ENCODE measurements around the gene NSMF. TPM values are rescaled to one million over a fixed set of nuclear protein-coding genes. Genes with fewer than 3 reads are reported as not detected.

The NSMF gene
- total RNA-seq, 1 donor from 2014 or later, result 13.2 TPM

DNA sequence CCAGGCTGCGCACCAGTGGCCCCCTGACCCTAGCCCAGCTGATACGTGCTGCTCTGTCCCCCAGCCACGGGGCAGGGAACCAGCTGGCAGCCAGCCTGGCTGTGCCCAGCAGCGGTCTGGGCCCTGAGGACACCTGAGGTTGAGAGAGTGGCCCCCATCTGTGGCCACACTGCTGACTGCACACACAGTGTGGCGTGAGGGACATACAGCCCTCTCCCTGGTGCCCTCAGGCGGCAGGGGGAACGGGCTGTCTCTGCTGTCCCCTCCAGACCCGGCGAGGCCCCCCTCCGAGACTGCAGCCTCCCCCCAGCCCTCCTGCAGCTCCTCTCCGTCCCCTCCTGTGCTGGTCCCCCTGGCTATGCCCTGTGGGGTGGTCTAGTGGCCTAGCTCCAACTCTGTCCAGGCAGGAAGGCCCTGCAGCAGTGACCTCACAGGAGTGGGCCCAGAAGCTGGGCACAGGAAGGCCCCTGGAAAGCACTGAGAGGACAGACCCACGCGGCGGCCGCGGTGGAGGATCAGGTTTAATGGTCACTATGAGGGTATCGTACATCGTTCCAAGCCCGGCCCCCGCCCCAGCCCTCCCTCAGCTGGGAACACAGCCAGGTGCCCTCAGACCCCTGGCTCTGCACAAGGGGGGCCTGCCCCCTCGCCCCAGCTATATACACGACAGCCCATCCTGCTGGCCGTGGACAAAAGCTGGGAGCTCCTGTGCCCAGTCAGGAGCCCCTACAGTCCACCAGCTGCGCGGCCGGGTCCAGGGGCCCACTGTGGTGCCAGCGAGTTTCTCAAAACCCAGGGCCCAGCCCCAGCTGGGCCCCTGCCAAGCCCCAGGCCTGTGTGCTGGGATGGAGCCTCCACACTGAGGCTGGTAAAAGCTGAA, 11.2 kb downstream of the NSMF start:
- DNase-seq (ENCODE audit: low read depth in 2 of 2), result no peak

DNA sequence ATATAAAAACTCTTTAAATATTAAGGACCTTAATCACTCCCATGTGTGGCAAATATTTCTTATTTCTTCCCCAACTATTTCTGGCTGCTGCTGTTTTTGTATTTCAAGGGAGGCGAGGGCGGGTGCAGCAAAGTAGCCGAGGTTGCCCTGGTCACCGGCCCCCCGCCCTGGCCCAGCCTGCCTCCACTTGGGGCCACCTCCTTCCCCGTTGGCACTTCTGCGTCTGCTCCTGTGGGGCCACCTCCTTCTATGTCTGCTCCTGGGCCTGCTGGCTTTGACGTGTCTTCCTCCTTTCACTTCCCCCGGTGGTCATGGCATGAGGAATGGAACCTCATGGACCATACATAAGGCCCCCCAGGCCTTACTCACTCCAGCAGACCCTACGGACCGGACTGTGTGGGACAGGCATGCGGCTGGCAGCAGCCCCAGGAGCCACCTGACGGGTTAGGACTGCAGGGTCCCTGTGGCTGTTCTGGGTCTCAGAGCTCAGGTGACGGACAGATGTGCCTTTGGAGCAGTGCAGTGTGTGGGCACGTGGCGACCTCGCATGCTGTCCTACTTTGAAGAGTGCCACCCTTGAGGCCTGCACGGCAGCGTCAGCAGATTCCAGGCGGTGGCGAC, 12.2 kb downstream of the NSMF start:
- no peak for DNase-seq (ENCODE audit: low read depth in 2 of 2)

DNA sequence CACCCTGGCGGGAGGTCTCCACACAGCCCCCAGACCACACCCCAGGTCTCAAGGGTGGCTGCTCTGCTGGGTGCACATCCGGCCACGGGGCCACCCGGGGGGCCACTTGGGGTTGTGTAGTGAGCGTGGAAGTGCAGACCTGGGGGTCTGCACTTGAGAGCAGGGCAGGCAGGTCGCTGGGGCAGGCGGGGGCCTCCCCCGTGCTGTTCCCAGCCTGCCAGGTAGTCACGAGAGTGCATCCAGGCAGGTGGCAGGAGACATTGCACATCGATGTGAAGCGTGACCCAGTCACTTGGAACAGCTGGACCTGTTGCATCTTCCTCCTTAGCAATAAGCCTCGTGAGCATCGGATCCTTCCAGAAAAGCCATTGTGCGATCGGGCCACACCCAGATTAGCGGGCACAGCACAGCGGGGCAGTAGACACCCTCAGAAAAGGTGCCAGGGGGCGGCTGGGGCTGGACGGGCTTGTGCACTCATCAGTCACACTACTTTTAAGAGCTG, 13.2 kb downstream of the NSMF start:
- DNase-seq (ENCODE audit: low read depth in 2 of 2), result no peak

DNA sequence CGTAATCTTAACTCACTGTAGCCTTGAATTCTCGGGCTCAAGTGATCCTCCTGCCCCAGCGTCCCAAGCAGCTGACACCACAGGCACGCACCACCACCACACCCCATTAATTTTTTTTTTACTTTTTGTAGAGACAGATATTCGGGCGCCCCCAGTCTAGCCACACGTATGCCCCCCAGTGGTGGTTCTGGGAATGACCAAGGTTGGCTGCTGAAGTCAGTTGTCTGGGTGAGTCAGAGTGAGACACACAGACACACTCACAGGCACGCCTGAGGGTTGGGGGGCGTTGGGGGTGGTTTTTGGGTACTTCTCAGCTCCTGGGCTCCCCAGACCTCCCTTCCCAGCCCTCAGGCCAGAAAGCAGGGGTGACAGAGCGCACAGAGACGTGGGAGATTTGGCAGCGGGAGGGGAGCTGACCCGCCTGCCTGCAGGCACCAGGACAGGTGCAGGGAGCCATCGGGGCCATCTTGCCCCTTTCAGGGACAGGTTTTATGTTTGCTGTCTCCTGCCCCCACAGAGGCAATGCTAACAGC, 13.8 kb downstream of the NSMF start:
- peak; percentile 51 to 80 for DNase-seq (ENCODE audit: low read depth in 2 of 2)

DNA sequence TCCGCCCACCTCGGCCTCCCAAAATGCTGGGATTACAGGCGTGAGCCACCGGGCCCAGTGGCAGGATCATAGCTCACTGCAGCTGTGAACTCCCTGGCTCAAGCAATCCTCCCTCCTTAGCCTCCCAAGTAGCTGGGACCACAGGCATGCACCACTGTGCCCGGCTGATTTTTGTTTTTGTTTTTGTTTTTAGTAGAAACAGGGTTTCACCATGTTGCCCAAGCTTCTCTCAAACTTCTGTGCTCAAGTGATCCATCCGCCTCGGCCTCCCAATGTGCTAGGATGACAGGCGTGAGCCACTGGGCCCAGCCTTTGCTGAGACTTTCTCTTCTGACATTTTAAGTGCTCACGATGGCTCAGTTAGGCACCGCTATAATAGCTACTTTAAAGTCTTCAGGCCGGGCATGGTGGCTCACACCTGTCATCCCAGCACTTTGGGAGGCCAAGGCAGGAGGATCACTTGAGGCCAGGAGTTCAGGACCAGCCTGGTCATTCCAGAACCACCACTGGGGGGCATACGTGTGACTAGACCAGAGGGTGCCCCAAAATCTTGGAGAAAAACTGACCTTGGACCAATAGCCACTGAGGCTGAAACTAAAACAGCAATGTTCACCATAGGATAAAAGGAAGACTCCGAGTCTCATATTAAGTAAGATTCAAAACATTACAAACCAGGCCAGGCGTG, 14.9 kb downstream of the NSMF start:
- no peak for DNase-seq (ENCODE audit: low read depth in 2 of 2)

DNA sequence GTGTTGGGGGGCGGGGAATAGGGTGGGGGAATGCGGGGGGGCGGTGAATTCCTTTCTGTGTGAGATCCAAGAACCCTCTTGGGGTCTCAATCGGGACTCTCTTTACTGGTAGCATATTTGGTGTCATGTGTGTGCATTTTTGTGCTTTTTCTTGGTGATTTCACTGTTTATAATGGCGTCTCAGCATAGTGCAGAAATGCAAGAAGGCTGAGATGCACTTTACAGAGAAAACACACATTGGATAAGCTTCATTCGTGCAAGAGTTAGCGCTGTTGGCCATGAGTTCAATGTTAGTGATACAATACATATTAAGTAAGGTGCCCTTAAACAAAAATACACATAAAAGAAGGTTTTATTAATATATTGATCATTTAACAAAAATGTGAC, 17.2 kb downstream of the NSMF start:
- DNase-seq (ENCODE audit: low read depth in 2 of 2), result no peak

DNA sequence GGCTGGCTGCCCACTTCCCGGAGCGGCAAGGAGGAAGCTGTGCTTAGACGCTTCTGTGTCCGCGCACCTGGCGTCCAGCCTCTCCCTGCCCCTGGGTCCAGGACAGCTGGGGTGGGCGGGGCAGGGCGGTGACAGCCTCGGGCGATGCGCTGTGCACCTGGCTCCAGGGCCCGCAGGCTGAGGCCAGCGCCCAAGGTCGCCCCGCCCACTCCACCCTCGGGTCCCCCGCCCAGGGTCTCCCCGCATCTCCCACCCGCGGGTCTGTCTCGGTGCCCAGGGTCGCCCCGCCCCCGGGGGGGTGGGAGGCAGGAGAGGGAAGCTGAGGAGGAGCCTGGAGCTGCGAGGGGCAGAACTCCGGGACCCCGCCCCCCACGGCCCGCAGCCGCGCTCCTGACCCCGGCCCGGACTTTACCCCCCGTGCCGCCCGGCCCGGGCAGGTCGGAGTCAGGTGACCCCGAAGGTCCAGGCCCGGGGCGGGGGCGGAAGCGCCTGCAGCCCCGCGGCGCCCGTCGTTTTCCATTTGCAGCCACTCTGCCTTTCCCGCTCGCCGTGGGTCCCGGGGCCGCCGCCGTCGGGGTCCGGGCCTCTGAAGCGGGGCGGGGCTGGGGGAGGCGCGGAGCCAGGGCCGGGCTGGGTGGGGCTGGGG, 17.7 kb downstream of the NSMF start, which contains the start of gene ENTPD8:
Gene ENTPD8 (minus strand): TSS at position 69 of the 646 bp plus-strand sequence. CDS start 3,072 bp downstream, outside the sequence.
- no peak for DNase-seq (ENCODE audit: low read depth in 2 of 2)

DNA sequence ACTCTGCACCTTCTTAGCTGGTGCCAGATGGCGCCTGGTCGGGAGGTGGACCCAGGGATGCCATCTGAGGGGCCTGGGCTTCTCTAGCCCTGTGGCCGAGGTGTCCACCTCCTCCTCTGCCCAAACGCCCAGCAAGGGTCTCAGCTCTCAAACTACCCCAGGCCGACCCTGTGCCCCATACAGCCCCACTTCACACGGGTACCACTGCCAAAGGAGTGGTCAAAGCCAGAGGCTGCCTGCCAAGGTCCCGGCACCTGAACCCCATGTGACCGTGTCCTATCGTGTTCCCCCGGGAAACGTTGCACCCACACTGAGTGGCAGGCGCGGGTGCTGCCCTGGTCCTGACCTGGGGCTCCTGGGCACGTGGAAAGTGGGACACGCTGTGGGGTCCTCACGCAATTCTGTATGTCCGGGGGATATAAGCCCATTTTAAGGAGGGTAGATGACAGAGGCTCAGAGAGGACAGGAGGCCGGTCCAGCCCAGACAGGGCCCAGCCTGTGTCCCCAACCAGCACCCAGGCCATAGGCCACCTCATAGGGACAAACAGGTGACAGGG, 19.9 kb downstream of the NSMF start:
- DNase-seq (ENCODE audit: low read depth in 2 of 2), result no peak

DNA sequence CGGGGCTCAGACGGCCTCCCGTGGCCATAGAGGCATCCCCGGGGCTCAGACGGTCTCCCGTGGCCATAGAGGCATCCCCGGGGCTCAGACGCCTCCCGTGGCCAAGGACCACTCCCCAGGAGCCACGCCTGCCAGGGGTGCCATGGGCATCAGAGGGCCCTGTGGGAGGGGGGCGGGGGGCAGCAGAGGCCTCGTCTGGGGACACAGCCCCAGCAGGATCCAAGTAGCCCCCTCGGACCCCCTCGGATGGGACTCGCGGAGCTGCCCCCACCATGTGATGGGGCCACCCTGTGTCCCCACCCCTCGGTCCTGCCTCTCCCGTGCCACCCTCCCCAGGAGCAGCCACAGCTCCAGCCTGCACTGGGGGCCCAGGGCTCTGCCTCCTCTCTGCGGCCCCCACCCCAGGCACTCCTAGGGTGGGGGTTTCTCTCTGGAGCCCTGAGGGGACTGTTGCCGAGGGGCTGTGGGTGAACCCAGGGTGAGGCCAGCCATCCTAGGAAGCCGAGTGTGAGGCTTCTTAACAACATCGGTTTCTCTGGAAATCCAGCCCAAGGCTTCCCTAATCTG, 20.5 kb downstream of the NSMF start:
- DNase-seq (ENCODE audit: low read depth in 2 of 2), result no peak

DNA sequence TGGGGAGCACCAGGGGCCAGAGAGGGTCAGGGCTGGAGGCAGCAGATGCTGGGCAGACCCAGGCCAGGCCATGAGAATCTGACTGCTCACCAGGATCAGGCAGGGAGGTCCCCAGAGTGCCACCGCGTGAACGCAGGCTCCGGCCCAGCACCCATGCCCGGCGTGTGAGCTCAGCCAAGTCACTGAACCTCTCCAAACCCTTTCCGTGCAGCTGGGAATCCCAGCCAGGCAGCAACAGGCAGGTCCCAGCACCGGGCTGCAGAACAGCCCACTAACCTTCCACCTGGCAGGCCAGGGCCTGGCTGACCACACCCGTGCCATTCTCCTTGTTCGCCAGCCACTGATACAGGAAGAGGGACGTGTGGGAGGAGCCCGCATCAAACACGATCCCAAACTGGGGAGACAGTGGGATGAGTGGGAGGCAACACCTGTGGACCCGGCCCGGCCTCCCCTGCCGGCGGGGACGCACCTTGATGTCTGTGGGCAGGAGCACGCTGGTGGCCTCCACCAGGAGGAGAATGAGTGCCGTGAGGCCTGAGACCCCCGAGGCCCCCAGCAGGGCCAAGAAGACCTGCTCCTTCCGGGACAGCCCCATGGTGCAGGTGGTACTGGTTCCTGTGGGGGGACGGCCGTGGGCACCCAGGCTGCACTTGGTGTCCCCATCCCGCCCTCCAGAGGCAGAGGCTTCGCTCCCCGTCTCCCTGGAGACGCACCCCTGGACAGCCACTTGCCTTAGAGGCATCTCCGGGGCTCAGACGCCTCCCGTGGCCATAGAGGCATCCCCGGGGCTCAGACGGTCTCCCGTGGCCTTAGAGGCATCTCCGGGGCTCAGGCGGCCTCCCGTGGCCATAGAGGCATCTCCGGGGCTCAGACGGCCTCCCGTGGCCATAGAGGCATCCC, 21.2 kb downstream of the NSMF start:
- DNase-seq (ENCODE audit: low read depth in 2 of 2), result no peak

DNA sequence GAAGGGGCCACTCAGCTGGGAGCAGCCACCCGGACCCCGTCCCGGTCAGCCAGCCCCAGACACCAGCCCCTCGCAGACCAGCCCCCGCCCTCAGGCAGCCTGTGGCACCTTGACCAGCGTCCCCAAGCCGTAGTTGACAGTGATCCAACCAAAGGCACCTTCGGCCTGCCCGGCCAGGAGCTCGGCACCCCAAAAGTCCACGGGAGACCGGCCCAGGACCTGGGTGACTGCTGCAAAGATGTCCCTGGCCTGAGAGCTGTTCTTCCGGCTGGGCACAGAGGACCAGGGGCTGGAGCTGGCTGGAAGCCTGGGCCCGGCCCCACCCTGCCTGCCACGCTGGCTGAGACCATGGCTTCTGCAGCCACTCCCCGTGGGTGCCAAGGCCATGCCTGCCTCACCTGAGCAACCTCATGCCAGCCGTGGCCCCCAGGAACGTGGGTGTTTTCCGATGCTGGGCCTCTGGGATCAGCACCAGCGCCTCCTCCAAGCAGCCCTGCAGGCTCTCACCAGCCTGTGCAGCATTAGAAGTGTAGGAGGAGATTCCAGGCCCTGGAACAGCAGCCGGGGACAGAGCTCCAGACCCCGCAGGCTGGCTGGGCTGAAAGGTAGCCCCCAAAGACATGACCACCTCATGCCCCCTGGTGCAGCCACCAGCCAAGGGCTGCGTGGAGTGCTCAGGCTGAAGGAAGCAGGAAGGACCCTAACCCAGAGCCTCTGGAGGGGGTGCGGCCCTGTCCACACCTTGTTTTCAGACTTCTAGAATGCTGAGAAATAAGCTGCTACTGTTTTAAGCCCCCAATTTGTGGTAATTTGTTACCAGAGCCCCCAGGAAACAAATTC, 22.2 kb downstream of the NSMF start:
- no peak for DNase-seq (ENCODE audit: low read depth in 2 of 2)

DNA sequence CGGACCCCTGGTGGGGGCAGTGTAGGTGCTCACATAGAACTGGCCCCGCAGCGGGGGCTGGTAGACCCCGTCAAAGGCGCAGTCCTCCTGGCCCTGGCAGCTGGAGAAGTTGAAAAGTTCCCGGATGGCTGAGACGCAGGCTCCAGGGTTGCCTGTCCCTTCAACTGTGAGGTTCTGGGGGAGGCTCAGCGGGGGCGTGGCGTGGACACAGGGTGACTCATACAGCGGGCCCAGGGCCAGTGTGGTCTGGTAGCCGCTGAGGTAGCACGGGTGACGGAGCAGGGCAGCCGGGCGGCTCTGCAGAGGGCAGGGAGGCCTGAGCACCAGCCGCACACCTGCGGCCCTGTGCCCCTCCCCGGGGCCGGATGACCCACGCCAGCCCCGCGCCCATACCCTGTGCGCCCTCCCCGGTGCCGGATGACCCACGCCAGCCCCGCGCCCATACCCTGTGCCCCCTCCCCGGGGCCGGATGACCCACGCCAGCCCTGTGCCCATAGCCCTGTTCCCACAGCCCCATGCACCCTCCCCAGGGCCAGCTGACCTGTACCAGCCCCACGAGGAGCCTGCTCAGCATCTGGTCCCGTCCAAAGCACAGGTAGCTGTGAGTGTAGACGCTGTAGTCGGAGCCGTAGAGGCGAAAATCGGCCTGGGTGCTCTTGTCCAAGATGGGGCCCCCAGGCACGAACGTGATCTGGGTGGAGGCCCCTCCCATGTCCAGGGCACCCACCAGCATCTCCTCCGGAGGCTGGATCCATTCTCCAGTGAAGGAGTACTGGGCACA, 23.0 kb downstream of the NSMF start:
- DNase-seq (ENCODE audit: low read depth in 2 of 2), result peak; percentile 35 to 73

DNA sequence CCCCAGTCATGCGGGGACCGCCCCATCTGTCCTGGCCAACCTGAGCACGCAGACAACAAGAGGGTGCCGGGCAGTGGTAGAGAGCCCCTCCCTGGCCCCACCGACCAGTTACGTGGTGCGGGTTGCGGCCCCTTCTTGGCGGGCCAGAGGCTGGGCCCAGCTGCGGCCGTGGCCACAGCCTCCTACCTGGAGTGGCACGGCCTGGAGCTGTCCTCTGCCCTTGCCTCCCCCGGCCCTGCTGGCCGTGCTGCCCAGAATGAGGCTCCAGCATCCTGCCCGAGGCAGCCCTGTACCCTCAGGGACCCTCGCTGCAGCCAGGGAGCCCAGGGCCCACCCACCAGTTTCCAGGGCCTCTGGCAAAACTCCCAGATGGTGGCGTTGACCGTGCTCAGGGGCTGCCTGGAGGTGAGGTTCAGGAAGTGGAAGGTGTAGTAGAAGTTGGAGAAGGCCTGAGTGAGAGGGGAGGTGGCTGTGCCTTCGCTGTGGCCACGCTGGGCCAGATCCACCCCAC, 23.7 kb downstream of the NSMF start:
- DNase-seq (ENCODE audit: low read depth in 2 of 2), result no peak

DNA sequence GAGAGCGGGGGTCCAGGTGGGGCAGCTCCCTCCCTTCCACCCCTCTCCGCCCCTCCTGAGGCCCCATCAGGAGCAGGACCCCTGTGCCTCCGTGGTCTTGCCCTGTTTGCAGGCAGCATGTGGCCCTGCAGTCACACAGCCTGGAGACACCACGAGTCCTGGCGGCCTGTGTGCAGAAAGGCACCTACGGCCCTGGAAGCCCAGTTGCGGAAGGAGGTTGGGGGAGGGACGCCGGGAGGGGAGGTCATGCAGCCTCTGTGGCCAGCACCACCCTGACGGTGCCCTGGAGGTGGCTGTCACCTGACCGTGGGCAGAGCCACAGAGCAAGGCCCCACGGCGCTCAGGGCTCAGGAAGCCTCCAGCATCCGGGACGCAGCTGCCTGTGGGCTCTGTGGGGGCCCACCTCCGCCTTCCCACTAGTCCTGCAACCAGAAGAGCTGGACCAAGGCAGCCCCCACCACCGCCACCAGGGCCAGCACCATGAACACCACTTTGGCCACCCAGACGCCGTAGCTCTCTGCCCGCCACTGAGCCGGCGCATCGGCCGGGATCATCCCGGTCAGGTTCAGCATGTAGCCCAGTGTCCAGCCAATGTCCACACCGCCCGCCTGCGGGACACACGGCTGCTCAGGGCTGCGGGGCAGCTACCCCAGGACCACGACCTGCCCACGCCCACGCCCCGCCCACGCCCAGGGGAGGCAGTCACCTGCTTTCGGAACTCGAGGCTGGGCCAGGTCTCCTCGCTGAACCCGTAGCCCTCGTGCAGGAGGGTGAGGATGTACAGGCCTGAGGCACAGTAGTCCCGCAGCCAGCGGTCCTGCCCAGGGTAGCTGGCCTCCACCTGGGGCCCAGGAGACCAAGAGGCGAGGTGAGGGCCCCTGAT, 24.4 kb downstream of the NSMF start:
- no peak for DNase-seq (ENCODE audit: low read depth in 2 of 2)

DNA sequence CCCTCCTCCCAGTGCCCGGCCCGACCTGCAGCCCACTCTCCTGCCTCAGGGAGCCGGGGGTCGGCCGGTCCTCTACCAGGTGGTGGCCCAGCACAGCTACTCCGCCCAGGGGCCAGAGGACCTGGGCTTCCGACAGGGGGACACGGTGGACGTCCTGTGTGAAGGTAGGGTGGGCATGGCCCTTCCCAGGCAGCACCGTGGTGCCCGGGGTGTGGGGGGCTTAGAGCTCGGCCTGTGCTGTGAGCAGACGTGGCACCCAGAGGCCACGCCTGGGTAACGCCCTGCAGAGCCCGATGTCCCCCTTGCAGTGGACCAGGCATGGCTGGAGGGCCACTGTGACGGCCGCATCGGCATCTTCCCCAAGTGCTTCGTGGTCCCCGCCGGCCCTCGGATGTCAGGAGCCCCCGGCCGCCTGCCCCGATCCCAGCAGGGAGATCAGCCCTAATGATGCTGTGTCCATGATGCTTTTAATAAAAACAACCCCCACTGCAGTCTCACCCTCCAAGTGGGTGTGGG, 25.2 kb downstream of the NSMF start:
- DNase-seq (ENCODE audit: low read depth in 2 of 2), result no peak

DNA sequence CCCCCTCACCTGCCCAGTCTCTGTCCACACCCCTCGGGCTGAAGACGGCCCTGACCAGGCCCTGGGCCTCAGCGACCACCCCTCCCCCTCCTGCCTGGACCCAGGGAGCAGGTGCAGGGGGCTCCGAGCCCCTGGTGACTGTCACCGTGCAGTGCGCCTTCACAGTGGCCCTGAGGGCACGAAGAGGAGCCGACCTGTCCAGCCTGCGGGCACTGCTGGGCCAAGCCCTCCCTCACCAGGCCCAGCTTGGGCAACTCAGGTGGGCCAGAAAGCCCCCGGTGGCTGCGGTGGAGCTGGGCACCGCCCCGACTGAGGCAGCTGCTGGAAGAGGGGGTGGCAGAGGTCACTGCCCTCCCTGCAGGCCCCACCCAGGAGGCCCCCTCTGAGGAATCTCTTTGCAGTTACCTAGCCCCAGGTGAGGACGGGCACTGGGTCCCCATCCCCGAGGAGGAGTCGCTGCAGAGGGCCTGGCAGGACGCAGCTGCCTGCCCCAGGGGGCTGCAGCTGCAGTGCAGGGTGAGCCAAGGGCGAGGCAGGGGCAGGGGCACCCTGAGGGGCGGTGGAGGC, 25.7 kb downstream of the NSMF start:
- DNase-seq (ENCODE audit: low read depth in 2 of 2), result no peak

Measured in dermis microvascular lymphatic vessel endothelial cell (primary cell).